ENCODE measurements around the gene CD40LG. TPM values are rescaled to one million over a fixed set of nuclear protein-coding genes. Genes with fewer than 3 reads are reported as not detected.

CD40LG gene
- total and polyA plus RNA-seq, 2 donors (not counting 3 experiments of a cell fraction or from before 2014, with no cell fraction given) = not detected

GRCh38 chrX:136692271-136692670 is 44.3 kb downstream of the CD40LG start:
- H3K9me3 ChIP-seq (replicated peaks; ENCODE audit: control insufficient read depth, insufficient read depth, low read length) = no peaks in the 10 kb centered on the region
- intact Hi-C loops (cut with micrococcal nuclease) = no loop called here

More at GRCh38 chrX:136692271-136692670, 44.3 kb downstream of the CD40LG start:
- Histone ChIP-seq H3K4me3 (replicated peaks in 1 of 3; ENCODE audit: insufficient read depth in 1 of 3, low read depth in 1 of 3, low read length in 3 of 3) (no peak overlapping the region), H3K9me1 (replicated peaks; ENCODE audit: control insufficient read depth, extremely low read depth, insufficient read depth, low read length) (no peaks in the 10 kb centered on the region), H3K79me2 (ENCODE audit: control insufficient read depth, insufficient read depth, low read length) (no peaks in the 10 kb centered on the region), H3K9ac (replicated peaks; ENCODE audit: extremely low read depth, insufficient read depth, low read length) (no peak overlapping the region), H3K27ac (ENCODE audit: insufficient read depth, low read depth, low read length) (no peak overlapping the region), H3K27me3 (ENCODE audit: control insufficient read depth in 2 of 2, insufficient read depth in 2 of 2, low read length in 2 of 2) (no peaks in the 10 kb centered on the region), H3K36me3 (ENCODE audit: control insufficient read depth in 2 of 2, extremely low read depth in 1 of 2, insufficient read depth in 2 of 2, low read length in 2 of 2) (no peaks in the 10 kb centered on the region), H3K4me2 (ENCODE audit: insufficient read depth, low read length) (no peak overlapping the region), H2AFZ (ENCODE audit: low read depth, low read length) (no peak overlapping the region), H4K20me1 (replicated peaks; ENCODE audit: control insufficient read depth, extremely low read depth, insufficient read depth, low read length) (no peaks in the 10 kb centered on the region), H3K4me1 (ENCODE audit: control insufficient read depth, extremely low read depth, insufficient read depth, low read length) (no peaks in the 10 kb centered on the region)
- TF ChIP-seq MAX (IDR thresholded peaks at IDR 0.05; ENCODE audit: insufficient read depth, insufficient read length) = no peak
- TF ChIP-seq GATA2 (IDR thresholded peaks at IDR 0.05; ENCODE audit: insufficient read depth, insufficient read length, low read depth, low read length) = no peak
- TF ChIP-seq POLR2A (IDR thresholded peaks at IDR 0.05; ENCODE audit: low read depth, low read length) = no peak
- no peak for TF ChIP-seq POLR2AphosphoS5 (IDR thresholded peaks at IDR 0.05; ENCODE audit: insufficient read depth, low read depth, low read length)
- TF ChIP-seq EZH2 (IDR thresholded peaks at IDR 0.05; ENCODE audit: borderline replicate concordance, low read depth, low read length, severe bottlenecking) = no peak
- TF ChIP-seq CTCF (IDR thresholded peaks at IDR 0.05; ENCODE audit: extremely low read depth in 1 of 2, insufficient read depth in 1 of 2, low read depth in 1 of 2, low read length in 2 of 2) = no peak
- TF ChIP-seq FOS (IDR thresholded peaks at IDR 0.05; ENCODE audit: borderline replicate concordance, insufficient read depth, low read length) = no peak
- TF ChIP-seq MYC (IDR thresholded peaks at IDR 0.05; ENCODE audit: low read depth, low read length) = no peak
- no peak for TF ChIP-seq JUN (IDR thresholded peaks at IDR 0.05; ENCODE audit: borderline replicate concordance, insufficient read depth, insufficient read length, low read depth)
- BruUV-seq (replicated peaks) = no TSS peak
- no peak for DNase-seq (ENCODE audit: low read depth, low spot score)
- no peak for FAIRE-seq
- dilution Hi-C loops (cut with MboI; ENCODE audit: extremely low pct_ligation_motif_present, low sequenced_read_pairs) = no loop called here
- ChIA-PET POLR2A (no interaction called here), CTCF (no interaction called here)

Measured in endothelial cell of umbilical vein (primary cell).